ES-I3 (cell line): ENCODE measurements around the gene PODXL2.
A peak's percentile ranks its signal among the peaks of the same experiment; 100 is the strongest.
"Not testable (repeated sequence)": the region's sequence is repeated elsewhere in the genome, so short reads cannot be mapped to it uniquely, and the experiment has no call there.

ENCODE experiments used
- H3K36me3 ChIP-seq: 2 replicates; pipeline ENCODE4 v1.6.1; 2013; ENCODE audit warnings: mild to moderate bottlenecking, low read length, control low read depth, moderate library complexity; ENCODE audit not compliant: insufficient read depth
- H3K4me1 ChIP-seq: 2 replicates; pipeline ENCODE4 v1.6.1; 2013; ENCODE audit warnings: mild to moderate bottlenecking, control low read depth, low read length; ENCODE audit not compliant: insufficient read depth
- H3K9ac ChIP-seq: 2 replicates; pipeline ENCODE4 v1.6.1; 2013; ENCODE audit warnings: low read depth, mild to moderate bottlenecking, low read length, moderate library complexity
- H3K9me3 ChIP-seq: 2 replicates; pipeline ENCODE4 v1.6.1; 2013; ENCODE audit warnings: mild to moderate bottlenecking, low read length, moderate library complexity; ENCODE audit not compliant: control insufficient read depth, insufficient read depth

The PODXL2 gene

GRCh38 chr3:127597020-127597771, 31.8 kb upstream of the PODXL2 start:
- H3K9me3 ChIP-seq, result no peaks in the 10 kb centered on the region
- peaks cover 9% of the 10 kb centered on the region; the same call in 1 of the 2 replicates for H3K4me1 ChIP-seq
- peaks cover 13% of the 10 kb centered on the region for H3K36me3 ChIP-seq
- peak overlapping the region; percentile 73 for H3K9ac ChIP-seq

- Histone ChIP-seq H3K9me3 (no peaks in the 10 kb centered on the region), H3K4me1 (peaks cover 9% of the 10 kb centered on the region; the same call in 1 of the 2 replicates), H3K36me3 (peaks cover 18% of the 10 kb centered on the region), H3K9ac (peak overlapping the region; percentile 73)
Observed at GRCh38 chr3:127598841-127599570, 30.0 kb upstream of the PODXL2 start.

GRCh38 chr3:127600749-127601456, 28.1 kb upstream of the PODXL2 start:
- Histone ChIP-seq H3K4me1 (peaks cover 9% of the 10 kb centered on the region; the same call in 1 of the 2 replicates), H3K9me3 (no peaks in the 10 kb centered on the region), H3K36me3 (peaks cover 19% of the 10 kb centered on the region), H3K9ac (no peak overlapping the region)

- Histone ChIP-seq H3K4me1 (peaks cover 6% of the 10 kb centered on the region; the same call in 1 of the 2 replicates), H3K9ac (no peak overlapping the region), H3K9me3 (no peaks in the 10 kb centered on the region), H3K36me3 (peaks cover 44% of the 10 kb centered on the region)
Observed at GRCh38 chr3:127604035-127604434, 24.9 kb upstream of the PODXL2 start.

- H3K9me3 ChIP-seq, result no peaks in the 10 kb centered on the region
- peaks cover 46% of the 10 kb centered on the region for H3K36me3 ChIP-seq
- peaks cover 5% of the 10 kb centered on the region; the same call in 1 of the 2 replicates for H3K4me1 ChIP-seq
- H3K9ac ChIP-seq, result no peak overlapping the region
Observed at GRCh38 chr3:127604546-127605165, 24.3 kb upstream of the PODXL2 start.

GRCh38 chr3:127605547-127605946, 23.4 kb upstream of the PODXL2 start:
- peaks cover 45% of the 10 kb centered on the region for H3K36me3 ChIP-seq
- not testable (repeated sequence) for H3K9ac ChIP-seq, H3K4me1 ChIP-seq, H3K9me3 ChIP-seq

GRCh38 chr3:127606086-127606805, 22.7 kb upstream of the PODXL2 start:
- Histone ChIP-seq H3K9ac (no peak overlapping the region), H3K36me3 (peaks cover 45% of the 10 kb centered on the region), H3K9me3 (no peaks in the 10 kb centered on the region), H3K4me1 (no peaks in the 10 kb centered on the region)

GRCh38 chr3:127606981-127607595, 21.9 kb upstream of the PODXL2 start:
- H3K4me1 ChIP-seq, result no peaks in the 10 kb centered on the region
- H3K36me3 ChIP-seq, result peaks cover 44% of the 10 kb centered on the region
- H3K9me3 ChIP-seq, result no peaks in the 10 kb centered on the region
- no peak overlapping the region for H3K9ac ChIP-seq

- Histone ChIP-seq H3K36me3 (peaks cover 44% of the 10 kb centered on the region), H3K9ac (no peak overlapping the region), H3K4me1 (no peaks in the 10 kb centered on the region)
Observed at GRCh38 chr3:127607675-127608361, 21.2 kb upstream of the PODXL2 start.

GRCh38 chr3:127608362-127608718, 20.6 kb upstream of the PODXL2 start:
- peaks cover 44% of the 10 kb centered on the region for H3K36me3 ChIP-seq
- no peak overlapping the region for H3K9ac ChIP-seq
- H3K9me3 ChIP-seq, result no peaks in the 10 kb centered on the region
- H3K4me1 ChIP-seq, result no peaks in the 10 kb centered on the region

More at GRCh38 chr3:127607675-127608361, 21.2 kb upstream of the PODXL2 start:
- no peaks in the 10 kb centered on the region for H3K9me3 ChIP-seq

GRCh38 chr3:127610105-127610504, 18.9 kb upstream of the PODXL2 start:
- Histone ChIP-seq H3K9ac (no peak overlapping the region), H3K4me1 (no peaks in the 10 kb centered on the region), H3K9me3 (no peaks in the 10 kb centered on the region), H3K36me3 (peaks cover 44% of the 10 kb centered on the region)

GRCh38 chr3:127611251-127611650, 17.7 kb upstream of the PODXL2 start:
- H3K9ac ChIP-seq, result no peak overlapping the region
- no peaks in the 10 kb centered on the region for H3K4me1 ChIP-seq
- H3K36me3 ChIP-seq, result peaks cover 39% of the 10 kb centered on the region
- no peaks in the 10 kb centered on the region for H3K9me3 ChIP-seq

GRCh38 chr3:127612966-127613365, 16.0 kb upstream of the PODXL2 start:
- Histone ChIP-seq H3K4me1 (no peaks in the 10 kb centered on the region), H3K9me3 (no peaks in the 10 kb centered on the region), H3K9ac (no peak overlapping the region), H3K36me3 (peaks cover 23% of the 10 kb centered on the region)
